GM23338 (cell line): ENCODE results near the gene TRIO. TPM values are rescaled to one million over a fixed set of nuclear protein-coding genes. Genes with fewer than 3 reads are reported as not detected.
A peak's percentile ranks its signal among the peaks of the same experiment; 100 is the strongest.

ENCODE experiments used
- ATAC-seq: fragments of 200-7000 bp; cut with Tn5 transposase; 3 replicates; pipeline ENCODE4 v1.9.1; 2020
- DNase-seq: peaks from one replicate; pipeline ENCODE4 v3.0.0-alpha.2; 2015; ENCODE audit warnings: low spot score
- H2AFZ ChIP-seq: fragments of 200-600 bp; sonication (generic); 2 replicates; pipeline ENCODE4 v1.8.0; 2016; ENCODE audit warnings: antibody characterized with exemption, mild to moderate bottlenecking, moderate library complexity
- H3F3A ChIP-seq: fragments of 200-600 bp; sonication (generic); replicated peaks from 2 replicates; pipeline ENCODE4 v1.8.0; 2017; ENCODE audit warnings: antibody characterized with exemption, mixed run types, low read depth
- H3K27ac ChIP-seq: fragments of 200-600 bp; sonication (generic); 2 replicates; pipeline ENCODE4 v1.6.1; 2016; ENCODE audit warnings: low read depth
- H3K27me3 ChIP-seq: fragments of 200-600 bp; sonication (generic); 2 replicates; pipeline ENCODE4 v1.8.0; 2016; ENCODE audit warnings: mild to moderate bottlenecking, mixed run types, moderate library complexity; ENCODE audit not compliant: insufficient read depth
- H3K36me3 ChIP-seq: fragments of 200-600 bp; sonication (generic); 2 replicates; pipeline ENCODE4 v1.8.0; 2016; ENCODE audit warnings: mild to moderate bottlenecking; ENCODE audit not compliant: insufficient read depth
- H3K4me1 ChIP-seq: fragments of 200-600 bp; sonication (generic); 2 replicates; pipeline ENCODE4 v1.8.0; 2016; ENCODE audit warnings: mild to moderate bottlenecking, moderate library complexity; ENCODE audit not compliant: insufficient read depth
- H3K4me2 ChIP-seq: fragments of 200-600 bp; sonication (generic); 2 replicates; pipeline ENCODE4 v1.7.1; 2017; ENCODE audit warnings: mixed run types
- H3K4me3 ChIP-seq: fragments of 200-600 bp; sonication (generic); 2 replicates; pipeline ENCODE4 v1.6.1; 2016; ENCODE audit warnings: mixed run types
- H3K79me2 ChIP-seq: fragments of 200-600 bp; sonication (generic); replicated peaks from 2 replicates; pipeline ENCODE4 v1.8.0; 2017; ENCODE audit warnings: mild to moderate bottlenecking; ENCODE audit not compliant: insufficient read depth
- H3K9me2 ChIP-seq: fragments of 200-600 bp; sonication (generic); 2 replicates; pipeline ENCODE4 v1.8.0; 2017; ENCODE audit not compliant: insufficient read depth
- H4K20me1 ChIP-seq: fragments of 200-600 bp; sonication (generic); replicated peaks from 2 replicates; pipeline ENCODE4 v1.8.0; 2017; ENCODE audit warnings: mild to moderate bottlenecking; ENCODE audit not compliant: insufficient read depth
- H3K27ac Mint-ChIP-seq: 2 replicates; pipeline ENCODE4 v1.8.0; 2020; ENCODE audit warnings: inconsistent platforms, mild to moderate bottlenecking, moderate library complexity, mixed read lengths
- H3K27me3 Mint-ChIP-seq: 3 replicates; pipeline ENCODE4 v1.8.0; 2022; ENCODE audit warnings: low read depth, mild to moderate bottlenecking, moderate library complexity, mixed read lengths, inconsistent platforms; ENCODE audit not compliant: insufficient read depth, poor library complexity
- H3K36me3 Mint-ChIP-seq: 3 replicates; pipeline ENCODE4 v1.8.0; 2021; ENCODE audit warnings: low read depth, mild to moderate bottlenecking, inconsistent platforms, moderate library complexity, mixed read lengths
- H3K4me1 Mint-ChIP-seq: 3 replicates; pipeline ENCODE4 v1.8.0; 2020; ENCODE audit warnings: mild to moderate bottlenecking, inconsistent platforms, mixed read lengths
- H3K4me3 Mint-ChIP-seq: 3 replicates; pipeline ENCODE4 v1.8.0; 2021; ENCODE audit warnings: moderate library complexity, mild to moderate bottlenecking, inconsistent platforms, mixed read lengths
- H3K9me3 Mint-ChIP-seq: 3 replicates; pipeline ENCODE4 v1.8.0; 2020; ENCODE audit warnings: moderate library complexity, mild to moderate bottlenecking, inconsistent platforms, mixed read lengths
- CREB1 ChIP-seq: fragments of 250-450 bp; sonication (Bioruptor Pico); IDR thresholded peaks from 2 replicates; pipeline ENCODE4 v1.5.0; 2020; ENCODE audit warnings: low read depth, mild to moderate bottlenecking, moderate library complexity
- ETS1 ChIP-seq: IDR thresholded peaks from 2 replicates; pipeline ENCODE4 v1.6.1; 2016; ENCODE audit warnings: antibody characterized with exemption
- JUNB ChIP-seq: IDR thresholded peaks from one replicate; pipeline ENCODE4 v1.6.1; 2016; ENCODE audit warnings: antibody characterized with exemption; ENCODE audit not compliant: unreplicated experiment
- NANOG ChIP-seq: IDR thresholded peaks from 2 replicates; pipeline ENCODE4 v1.6.1; 2016; ENCODE audit warnings: antibody characterized with exemption, borderline replicate concordance
- REST ChIP-seq: IDR thresholded peaks from one replicate; pipeline ENCODE4 v1.6.1; 2018; ENCODE audit warnings: antibody characterized with exemption; ENCODE audit not compliant: unreplicated experiment
- polyA plus RNA-seq: library from polyadenylated mRNA; unstranded; fragments of >200 nt; fragmentation: Nextera tagmentation; extraction: Ambion mirVana; gene quantifications from 2 replicates; pipeline ENCODE4 v1.2.1, GENCODE V29; 2016
- total RNA-seq: library from RNA; depleted of rRNA; stranded (reverse); fragments of >200 nt; shearing (Covaris generic); gene quantifications from 2 replicates; pipeline ENCODE4 v1.2.3, GENCODE V29; 2014

Gene TRIO
- total and polyA plus RNA-seq, 2 experiments from 2014 or later: 13.8 to 113 TPM

- Histone ChIP-seq H3K27ac (0 out of 2 replicates have a peak overlapping the region, but pooled peaks have one; percentile 20), H3K27me3 (no peaks in the 10 kb centered on the region)
- TF ChIP-seq REST: no peak
- TF ChIP-seq JUNB: no peak
- no peak for TF ChIP-seq ETS1
Measured at GRCh38 chr5:14153071-14153864, 10.1 kb downstream of the TRIO start.

DNA sequence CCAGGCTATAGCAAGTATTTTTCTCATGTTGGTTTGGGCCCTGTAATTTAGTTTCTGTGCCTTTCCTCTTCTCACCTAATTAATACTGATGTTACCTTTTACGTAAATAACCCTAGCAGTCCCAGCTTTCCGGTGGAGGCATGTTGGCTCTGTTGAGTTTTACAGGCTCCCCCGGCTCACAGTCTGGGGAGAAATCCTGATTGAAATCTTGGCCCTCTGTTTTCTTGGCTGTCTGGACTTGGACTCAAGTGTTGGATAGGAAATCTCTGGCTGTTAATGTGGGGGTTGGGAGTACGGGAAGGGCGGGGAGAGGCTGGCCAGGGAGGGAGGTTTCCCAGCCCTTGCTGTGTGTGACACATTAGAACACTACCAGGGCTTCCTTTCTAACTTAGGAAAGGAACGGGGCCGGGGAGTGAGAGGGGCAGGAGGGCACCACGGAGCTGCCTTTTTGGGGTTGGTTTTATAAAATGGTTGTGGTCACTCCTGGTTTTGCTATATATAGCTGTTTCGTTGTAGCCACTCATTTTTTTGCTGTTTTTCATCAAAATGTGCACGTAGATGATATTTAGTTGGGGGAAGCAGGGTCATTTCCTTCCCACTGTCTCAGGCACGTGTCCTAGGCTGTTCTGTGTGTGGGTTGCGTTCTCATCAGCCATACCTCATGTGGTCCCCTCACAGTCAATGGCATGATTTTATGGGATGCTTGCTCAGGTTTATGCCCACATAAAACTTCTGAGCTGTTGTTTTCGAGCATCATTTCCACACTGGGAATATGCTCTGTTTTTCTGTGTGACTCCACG, 11.0 kb downstream of the TRIO start:
- no peak overlapping the region for H2AFZ ChIP-seq
- no peaks in the 10 kb centered on the region for H3K27me3 ChIP-seq
- Mint-ChIP-seq H3K36me3 (no peaks in the 10 kb centered on the region), H3K27ac (peak overlapping the region; percentile 85), H3K4me3 (peak overlapping the region; percentile 49), H3K9me3 (no peaks in the 10 kb centered on the region), H3K27me3 (peaks cover 8% of the 10 kb centered on the region), H3K4me1 (peaks cover 49% of the 10 kb centered on the region)
- H3K27ac ChIP-seq: 0 out of 2 replicates have a peak overlapping the region, but pooled peaks have one; percentile 20
- peak; percentile 79 for ATAC-seq
- H3K79me2 ChIP-seq: peaks cover 99% of the 10 kb centered on the region
- 0 out of 2 replicates have a peak overlapping the region, but pooled peaks have one; percentile 14 for H3K4me3 ChIP-seq
- H3K4me2 ChIP-seq: peak overlapping the region; percentile 45
- peak; percentile 63 for DNase-seq
- H3F3A ChIP-seq: no peaks in the 10 kb centered on the region
- no peaks in the 10 kb centered on the region for H3K36me3 ChIP-seq
- H4K20me1 ChIP-seq: peaks cover 91% of the 10 kb centered on the region
- no peaks in the 10 kb centered on the region for H3K9me2 ChIP-seq
- peaks cover 78% of the 10 kb centered on the region for H3K4me1 ChIP-seq
- TF ChIP-seq REST (no peak), JUNB (no peak), CREB1 (CRISPR knock-in tag) (no peak), NANOG (no peak)

More at GRCh38 chr5:14153071-14153864, 10.1 kb downstream of the TRIO start:
- Histone ChIP-seq H3K9me2 (no peaks in the 10 kb centered on the region), H4K20me1 (peaks cover 93% of the 10 kb centered on the region), H3K4me1 (peaks cover 78% of the 10 kb centered on the region), H3K79me2 (peaks cover 99% of the 10 kb centered on the region), H3K36me3 (no peaks in the 10 kb centered on the region), H2AFZ (no peak overlapping the region), H3K4me3 (no peak overlapping the region), H3K4me2 (peak overlapping the region; percentile 45), H3F3A (no peaks in the 10 kb centered on the region)
- DNase-seq (no peak), ATAC-seq (no peak)
- Mint-ChIP-seq H3K4me3 (no peak overlapping the region), H3K9me3 (no peaks in the 10 kb centered on the region), H3K4me1 (peaks cover 55% of the 10 kb centered on the region), H3K36me3 (no peaks in the 10 kb centered on the region), H3K27me3 (peaks cover 10% of the 10 kb centered on the region), H3K27ac (no peak overlapping the region; the same call in 1 of the 2 replicates)
